ENCODE measurements around the gene LPAR3.

- TF ChIP-seq CTCF (conservative IDR thresholded peaks at IDR 0.05; ENCODE audit: low read depth, low read length) (no peak), EZH2 (IDR thresholded peaks at IDR 0.05; ENCODE audit: borderline replicate concordance, low read depth, low read length, poor library complexity, severe bottlenecking) (no peak)
Observed at GRCh38 chr1:84782881-84783280, 110.1 kb downstream of the LPAR3 start.

Data from A673 (cell line).